Immature natural killer cell (primary cell): ENCODE measurements around the gene FBXW12. TPM values are rescaled to one million over a fixed set of nuclear protein-coding genes. Genes with fewer than 3 reads are reported as not detected.

Source experiments
- DNase-seq, 3 donors: peaks; one replicate each; pipeline ENCODE4 v3.0.0; 2022; ENCODE audit warnings: mixed read lengths in 1 of 3
- H3K27ac Mint-ChIP-seq, 6 donors: one replicate each; pipeline ENCODE4 v1.8.0; 2020; ENCODE audit warnings: mixed read lengths in 6 of 6, mild to moderate bottlenecking in 5 of 6, inconsistent platforms in 4 of 6, moderate library complexity in 3 of 6
- H3K27me3 Mint-ChIP-seq, 3 donors: one replicate each; pipeline ENCODE4 v1.8.0; 2020 to 2021; ENCODE audit warnings: low read depth in 3 of 3, mild to moderate bottlenecking in 3 of 3, mixed read lengths in 3 of 3, moderate library complexity in 3 of 3, inconsistent platforms in 1 of 3
- H3K36me3 Mint-ChIP-seq, 3 donors: one replicate each; pipeline ENCODE4 v1.8.0; 2020; ENCODE audit warnings: mixed read lengths in 3 of 3, inconsistent platforms in 2 of 3, mild to moderate bottlenecking in 2 of 3
- H3K4me1 Mint-ChIP-seq, 2 donors: one replicate each; pipeline ENCODE4 v1.8.0; 2020; ENCODE audit warnings: inconsistent platforms in 2 of 2, mild to moderate bottlenecking in 2 of 2, mixed read lengths in 2 of 2, moderate library complexity in 1 of 2
- H3K4me3 Mint-ChIP-seq, 5 donors: one replicate each; pipeline ENCODE4 v1.8.0; 2020; ENCODE audit warnings: mild to moderate bottlenecking in 5 of 5, mixed read lengths in 5 of 5, inconsistent platforms in 3 of 5, moderate library complexity in 3 of 5
- H3K9me3 Mint-ChIP-seq, 6 donors: one replicate each; pipeline ENCODE4 v1.8.0; 2020; ENCODE audit warnings: mild to moderate bottlenecking in 6 of 6, mixed read lengths in 6 of 6, inconsistent platforms in 4 of 6, moderate library complexity in 3 of 6
- polyA plus RNA-seq, 3 donors: library from polyadenylated mRNA; unstranded; fragments of 300-500 nt; fragmentation: Illumina TruSeq; gene quantifications; one replicate each; pipeline ENCODE4 v1.2.3, GENCODE V29; 2021

FBXW12 gene
- polyA plus RNA-seq, 3 donors from 2014 or later, result not detected

- peaks cover 0 to 8% (median 4%) of the 10 kb centered on the region in 3 donors for H3K27me3 Mint-ChIP-seq
- no peak overlapping the region for H3K27ac Mint-ChIP-seq
- H3K4me3 Mint-ChIP-seq, result no peak overlapping the region
- DNase-seq, result no peak
- H3K9me3 Mint-ChIP-seq, result no peaks in the 10 kb centered on the region
- no peaks in the 10 kb centered on the region for H3K36me3 Mint-ChIP-seq
- H3K4me1 Mint-ChIP-seq, result no peaks in the 10 kb centered on the region
Observed at GRCh38 chr3:48353987-48354386, 18.0 kb upstream of the FBXW12 start.

GRCh38 chr3:48356419-48356818 is 15.6 kb upstream of the FBXW12 start:
- H3K9me3 Mint-ChIP-seq, result peaks cover 1 to 6% (median 4%) of the 10 kb centered on the region in 6 donors
- H3K4me3 Mint-ChIP-seq, result no peak overlapping the region
- no peak for DNase-seq
- H3K27me3 Mint-ChIP-seq, result peaks cover 3 to 14% (median 6%) of the 10 kb centered on the region in 3 donors
- no peak overlapping the region for H3K27ac Mint-ChIP-seq
- H3K4me1 Mint-ChIP-seq, result no peaks in the 10 kb centered on the region
- H3K36me3 Mint-ChIP-seq, result peaks cover 0 to 5% (median 2%) of the 10 kb centered on the region in 3 donors

GRCh38 chr3:48361928-48362327 is 10.1 kb upstream of the FBXW12 start:
- peaks cover 0 to 7% (median 6%) of the 10 kb centered on the region in 3 donors for H3K36me3 Mint-ChIP-seq
- no peak overlapping the region for H3K27ac Mint-ChIP-seq
- no peaks in the 10 kb centered on the region for H3K4me1 Mint-ChIP-seq
- peaks cover 5 to 12% (median 6%) of the 10 kb centered on the region in 3 donors for H3K27me3 Mint-ChIP-seq
- no peak for DNase-seq
- H3K9me3 Mint-ChIP-seq, result peaks cover 3 to 15% (median 7%) of the 10 kb centered on the region in 6 donors
- no peak overlapping the region for H3K4me3 Mint-ChIP-seq

- Mint-ChIP-seq H3K27ac (no peak overlapping the region), H3K27me3 (peaks cover 3 to 9% (median 5%) of the 10 kb centered on the region in 3 donors)
Observed at GRCh38 chr3:48364840-48365239, 7.2 kb upstream of the FBXW12 start.

GRCh38 chr3:48367201-48367600 is 4.8 kb upstream of the FBXW12 start:
- no peak overlapping the region for H3K27ac Mint-ChIP-seq
- peaks cover 0 to 2% (median under 1%) of the 10 kb centered on the region in 6 donors for H3K9me3 Mint-ChIP-seq
- H3K27me3 Mint-ChIP-seq, result peaks cover 2 to 3% (median 2%) of the 10 kb centered on the region in 3 donors
- H3K36me3 Mint-ChIP-seq, result no peaks in the 10 kb centered on the region
- DNase-seq, result no peak
- no peaks in the 10 kb centered on the region for H3K4me1 Mint-ChIP-seq
- no peak overlapping the region for H3K4me3 Mint-ChIP-seq

More at GRCh38 chr3:48364840-48365239, 7.2 kb upstream of the FBXW12 start:
- no peak for DNase-seq
- Mint-ChIP-seq H3K36me3 (peaks cover 0 to 7% (median 6%) of the 10 kb centered on the region in 3 donors), H3K9me3 (peaks cover 3 to 15% (median 7%) of the 10 kb centered on the region in 6 donors), H3K4me1 (no peaks in the 10 kb centered on the region), H3K4me3 (no peak overlapping the region)

- Mint-ChIP-seq H3K36me3 (no peaks in the 10 kb centered on the region), H3K4me1 (no peaks in the 10 kb centered on the region), H3K4me3 (no peak overlapping the region), H3K27ac (no peak overlapping the region), H3K9me3 (no peaks in the 10 kb centered on the region), H3K27me3 (peaks cover 0 to 2% (median 2%) of the 10 kb centered on the region in 3 donors)
- no peak for DNase-seq
Observed at GRCh38 chr3:48369693-48370332, 2.2 kb upstream of the FBXW12 start.

GRCh38 chr3:48370333-48370713 is 1.7 kb upstream of the FBXW12 start:
- no peaks in the 10 kb centered on the region for H3K4me1 Mint-ChIP-seq
- peaks cover 0 to 2% (median 1%) of the 10 kb centered on the region in 3 donors for H3K27me3 Mint-ChIP-seq
- no peaks in the 10 kb centered on the region for H3K9me3 Mint-ChIP-seq
- no peak for DNase-seq
- no peak overlapping the region for H3K27ac Mint-ChIP-seq
- no peak overlapping the region for H3K4me3 Mint-ChIP-seq
- no peaks in the 10 kb centered on the region for H3K36me3 Mint-ChIP-seq

GRCh38 chr3:48372377-48372770 is 355 bp downstream of the FBXW12 start:
- Mint-ChIP-seq H3K4me1 (no peaks in the 10 kb centered on the region), H3K27ac (no peak overlapping the region), H3K4me3 (no peak overlapping the region), H3K27me3 (peaks cover 0 to 3% (median 2%) of the 10 kb centered on the region in 3 donors), H3K9me3 (no peaks in the 10 kb centered on the region), H3K36me3 (no peaks in the 10 kb centered on the region)
- no peak for DNase-seq

GRCh38 chr3:48372862-48373435 is 930 bp downstream of the FBXW12 start:
- Mint-ChIP-seq H3K36me3 (no peaks in the 10 kb centered on the region), H3K27me3 (peaks cover 0 to 3% (median 2%) of the 10 kb centered on the region in 3 donors), H3K27ac (no peak overlapping the region), H3K4me1 (no peaks in the 10 kb centered on the region), H3K9me3 (no peaks in the 10 kb centered on the region), H3K4me3 (no peak overlapping the region)
- no peak for DNase-seq

GRCh38 chr3:48387634-48388033 is 15.6 kb downstream of the FBXW12 start:
- Mint-ChIP-seq H3K36me3 (no peaks in the 10 kb centered on the region), H3K27me3 (peaks cover 6 to 9% (median 7%) of the 10 kb centered on the region in 3 donors), H3K27ac (no peak overlapping the region), H3K4me1 (no peaks in the 10 kb centered on the region), H3K9me3 (no peaks in the 10 kb centered on the region), H3K4me3 (no peak overlapping the region)
- no peak for DNase-seq

- no peaks in the 10 kb centered on the region for H3K4me1 Mint-ChIP-seq
Observed at GRCh38 chr3:48388966-48389365, 16.9 kb downstream of the FBXW12 start.

GRCh38 chr3:48394391-48394790 is 22.4 kb downstream of the FBXW12 start:
- Mint-ChIP-seq H3K36me3 (no peaks in the 10 kb centered on the region), H3K9me3 (no peaks in the 10 kb centered on the region), H3K27me3 (peaks cover under 1 to 10% (median 3%) of the 10 kb centered on the region in 3 donors), H3K4me1 (no peaks in the 10 kb centered on the region), H3K4me3 (no peak overlapping the region), H3K27ac (no peak overlapping the region)
- DNase-seq, result no peak

More at GRCh38 chr3:48388966-48389365, 16.9 kb downstream of the FBXW12 start:
- peaks cover 2 to 11% (median 7%) of the 10 kb centered on the region in 3 donors for H3K27me3 Mint-ChIP-seq
- H3K4me3 Mint-ChIP-seq, result no peak overlapping the region
- H3K36me3 Mint-ChIP-seq, result no peaks in the 10 kb centered on the region
- DNase-seq, result no peak
- no peak overlapping the region for H3K27ac Mint-ChIP-seq
- H3K9me3 Mint-ChIP-seq, result no peaks in the 10 kb centered on the region

GRCh38 chr3:48395714-48396113 is 23.7 kb downstream of the FBXW12 start:
- Mint-ChIP-seq H3K27ac (no peak overlapping the region), H3K36me3 (no peaks in the 10 kb centered on the region), H3K27me3 (peaks cover 2 to 13% (median 5%) of the 10 kb centered on the region in 3 donors)

GRCh38 chr3:48397767-48398681 is 26.0 kb downstream of the FBXW12 start:
- Mint-ChIP-seq H3K27me3 (peaks cover 2 to 9% (median 4%) of the 10 kb centered on the region in 3 donors), H3K36me3 (no peaks in the 10 kb centered on the region), H3K27ac (no peak overlapping the region), H3K9me3 (no peaks in the 10 kb centered on the region), H3K4me1 (no peaks in the 10 kb centered on the region), H3K4me3 (no peak overlapping the region)
- no peak for DNase-seq

More at GRCh38 chr3:48395714-48396113, 23.7 kb downstream of the FBXW12 start:
- Mint-ChIP-seq H3K4me1 (no peaks in the 10 kb centered on the region), H3K9me3 (no peaks in the 10 kb centered on the region), H3K4me3 (no peak overlapping the region)
- DNase-seq, result no peak
